Measurements from ENCODE around the gene ETHE1.

DNA sequence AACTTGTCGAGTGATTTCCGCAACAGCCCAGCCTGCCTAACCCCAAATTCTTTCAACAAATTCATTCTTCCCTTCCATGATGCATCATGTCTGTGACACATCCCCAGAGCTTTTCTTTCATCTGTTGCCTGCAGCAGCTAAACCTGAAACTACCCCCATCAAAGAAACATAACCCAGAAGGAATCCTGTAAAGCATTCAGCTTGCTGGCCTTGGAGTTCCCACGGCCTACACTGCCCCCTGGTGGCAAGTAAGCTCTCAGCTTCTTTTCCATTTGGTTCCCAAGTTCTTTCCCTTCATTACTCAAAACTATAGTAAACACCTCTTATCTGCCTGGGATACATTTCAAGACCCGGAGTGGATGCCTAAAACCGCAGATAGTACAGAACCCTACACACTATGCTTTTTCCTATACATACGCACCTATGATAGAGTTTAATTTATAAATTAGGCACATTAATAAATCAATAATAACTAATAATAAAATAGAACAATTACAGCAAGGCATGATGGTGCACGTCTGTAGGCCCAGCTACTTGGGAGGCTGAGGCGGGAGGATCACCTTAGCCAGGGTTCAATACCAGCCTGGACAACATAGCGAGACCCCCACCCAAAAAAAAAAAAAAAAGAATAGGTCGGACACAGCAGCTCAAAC lies 7.4 kb downstream of the ETHE1 start:
- TF ChIP-seq, protein P1, sequence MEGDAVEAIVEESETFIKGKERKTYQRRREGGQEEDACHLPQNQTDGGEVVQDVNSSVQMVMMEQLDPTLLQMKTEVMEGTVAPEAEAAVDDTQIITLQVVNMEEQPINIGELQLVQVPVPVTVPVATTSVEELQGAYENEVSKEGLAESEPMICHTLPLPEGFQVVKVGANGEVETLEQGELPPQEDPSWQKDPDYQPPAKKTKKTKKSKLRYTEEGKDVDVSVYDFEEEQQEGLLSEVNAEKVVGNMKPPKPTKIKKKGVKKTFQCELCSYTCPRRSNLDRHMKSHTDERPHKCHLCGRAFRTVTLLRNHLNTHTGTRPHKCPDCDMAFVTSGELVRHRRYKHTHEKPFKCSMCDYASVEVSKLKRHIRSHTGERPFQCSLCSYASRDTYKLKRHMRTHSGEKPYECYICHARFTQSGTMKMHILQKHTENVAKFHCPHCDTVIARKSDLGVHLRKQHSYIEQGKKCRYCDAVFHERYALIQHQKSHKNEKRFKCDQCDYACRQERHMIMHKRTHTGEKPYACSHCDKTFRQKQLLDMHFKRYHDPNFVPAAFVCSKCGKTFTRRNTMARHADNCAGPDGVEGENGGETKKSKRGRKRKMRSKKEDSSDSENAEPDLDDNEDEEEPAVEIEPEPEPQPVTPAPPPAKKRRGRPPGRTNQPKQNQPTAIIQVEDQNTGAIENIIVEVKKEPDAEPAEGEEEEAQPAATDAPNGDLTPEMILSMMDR (IDR thresholded peaks at IDR 0.05; ENCODE audit: low read depth, low read length, missing input control) = peak; percentile 91
- TF ChIP-seq SP1 (IDR thresholded peaks at IDR 0.05) (no peak), FOXA1 (IDR thresholded peaks at IDR 0.05) (no peak), TAF1 (conservative IDR thresholded peaks at IDR 0.05) (no peak)

All from liver (tissue), 3 donors.